Osteoblast (primary cell): Measurements from ENCODE around the gene PDCL3. TPM values are rescaled to one million over a fixed set of nuclear protein-coding genes. Genes with fewer than 3 reads are reported as not detected.

Source experiments
- DNase-seq: peaks from one replicate; pipeline ENCODE4 v3.0.0; 2011; ENCODE audit warnings: low spot score, mixed read lengths; ENCODE audit not compliant: insufficient read length; ENCODE audit errors: missing footprints
- H2AFZ ChIP-seq: 2 replicates; pipeline ENCODE4 v1.6.0; 2011; ENCODE audit warnings: mild to moderate bottlenecking, low read length
- H3K27ac ChIP-seq: 2 replicates; pipeline ENCODE4 v1.5.1; 2011; ENCODE audit warnings: mild to moderate bottlenecking, low read depth, low read length, moderate library complexity
- H3K27me3 ChIP-seq: 2 replicates; pipeline ENCODE4 v1.6.0; 2012; ENCODE audit warnings: mild to moderate bottlenecking, control low read depth, inconsistent platforms, low read length, moderate library complexity; ENCODE audit not compliant: insufficient read depth
- H3K36me3 ChIP-seq: 2 replicates; pipeline ENCODE4 v1.5.1; 2011; ENCODE audit warnings: mild to moderate bottlenecking, low read length, control low read depth, moderate library complexity; ENCODE audit not compliant: insufficient read depth
- H3K4me1 ChIP-seq: 2 replicates; pipeline ENCODE4 v1.5.1; 2011; ENCODE audit warnings: mild to moderate bottlenecking, low read length, control low read depth, moderate library complexity; ENCODE audit not compliant: insufficient read depth
- H3K4me2 ChIP-seq: 2 replicates; pipeline ENCODE4 v1.6.0; 2011; ENCODE audit warnings: mild to moderate bottlenecking, low read length; ENCODE audit not compliant: insufficient read depth
- H3K4me3 ChIP-seq: fragments of 200-600 bp; sonication (generic); 3 replicates; pipeline ENCODE4 v1.5.1; 2012; ENCODE audit warnings: mild to moderate bottlenecking, low read length, inconsistent platforms; ENCODE audit not compliant: insufficient read depth
- H3K79me2 ChIP-seq: 2 replicates; pipeline ENCODE4 v1.6.0; 2012; ENCODE audit warnings: mild to moderate bottlenecking, low read length, control low read depth, inconsistent platforms; ENCODE audit not compliant: insufficient read depth
- H3K9me3 ChIP-seq: 2 replicates; pipeline ENCODE4 v1.5.1; 2011; ENCODE audit warnings: low read depth, low read length, control low read depth
- H4K20me1 ChIP-seq: 2 replicates; pipeline ENCODE4 v1.6.0; 2012; ENCODE audit warnings: mild to moderate bottlenecking, low read length, control low read depth; ENCODE audit not compliant: insufficient read depth
- CTCF ChIP-seq: IDR thresholded peaks from 2 replicates; pipeline ENCODE4 v1.5.1; 2011; ENCODE audit warnings: mild to moderate bottlenecking, low read depth, low read length, moderate library complexity; ENCODE audit errors: extremely low read depth
- total RNA-seq: library from RNA; depleted of rRNA; stranded (reverse); fragments of >200 nt; gene quantifications from 2 replicates; pipeline ENCODE4 v1.2.3, GENCODE V29; 2012

PDCL3 gene
- total RNA-seq, 1 donor = 12.3 TPM

GRCh38 chr2:100580367-100581276, 17.8 kb downstream of the PDCL3 start:
- Histone ChIP-seq H2AFZ (peak overlapping the region; percentile 84), H3K9me3 (no peaks in the 10 kb centered on the region), H3K79me2 (no peaks in the 10 kb centered on the region)

GRCh38 chr2:100581277-100581612, 18.5 kb downstream of the PDCL3 start:
- Histone ChIP-seq H3K4me1 (no peaks in the 10 kb centered on the region), H3K27ac (no peak overlapping the region), H2AFZ (peak overlapping the region; percentile 84), H3K27me3 (no peaks in the 10 kb centered on the region), H3K9me3 (no peaks in the 10 kb centered on the region), H3K36me3 (no peaks in the 10 kb centered on the region), H4K20me1 (no peaks in the 10 kb centered on the region), H3K79me2 (no peaks in the 10 kb centered on the region), H3K4me3 (no peak overlapping the region), H3K4me2 (peak overlapping the region; percentile 20)
- TF ChIP-seq CTCF = no peak
- DNase-seq = no peak

More at GRCh38 chr2:100580367-100581276, 17.8 kb downstream of the PDCL3 start:
- no peaks in the 10 kb centered on the region for H3K4me1 ChIP-seq
- no peak for TF ChIP-seq CTCF
- H3K4me3 ChIP-seq = no peak overlapping the region
- no peaks in the 10 kb centered on the region for H4K20me1 ChIP-seq
- peak; percentile 34 for DNase-seq
- H3K4me2 ChIP-seq = peak overlapping the region; percentile 20
- H3K36me3 ChIP-seq = no peaks in the 10 kb centered on the region
- no peaks in the 10 kb centered on the region for H3K27me3 ChIP-seq
- no peak overlapping the region for H3K27ac ChIP-seq

- no peak overlapping the region for H3K4me2 ChIP-seq
Observed at GRCh38 chr2:100584816-100585215, 22.0 kb downstream of the PDCL3 start.

More at GRCh38 chr2:100584816-100585215, 22.0 kb downstream of the PDCL3 start:
- DNase-seq = no peak
- no peak overlapping the region for H3K27ac ChIP-seq
- H3K36me3 ChIP-seq = no peaks in the 10 kb centered on the region
- H3K9me3 ChIP-seq = no peaks in the 10 kb centered on the region
- no peak for TF ChIP-seq CTCF
- H3K79me2 ChIP-seq = no peaks in the 10 kb centered on the region
- no peak overlapping the region for H3K4me3 ChIP-seq
- H3K27me3 ChIP-seq = no peaks in the 10 kb centered on the region
- H3K4me1 ChIP-seq = no peaks in the 10 kb centered on the region
- no peaks in the 10 kb centered on the region for H4K20me1 ChIP-seq
- H2AFZ ChIP-seq = no peak overlapping the region
